Activated CD4-positive, alpha-beta T cell treated with anti-CD3 and anti-CD28 coated beads for 24 hours (primary cell): Measurements from ENCODE around the gene BEAN1.

Experiments
- DNase-seq, 2 donors: peaks; one replicate each; pipeline ENCODE4 v3.0.0-alpha.2; 2020; ENCODE audit warnings: low read depth in 2 of 2

BEAN1 gene

GRCh38 chr16:66521951-66522771 is 95.1 kb downstream of the BEAN1 start:
- peak; percentile 85 to 92 for DNase-seq

DNA sequence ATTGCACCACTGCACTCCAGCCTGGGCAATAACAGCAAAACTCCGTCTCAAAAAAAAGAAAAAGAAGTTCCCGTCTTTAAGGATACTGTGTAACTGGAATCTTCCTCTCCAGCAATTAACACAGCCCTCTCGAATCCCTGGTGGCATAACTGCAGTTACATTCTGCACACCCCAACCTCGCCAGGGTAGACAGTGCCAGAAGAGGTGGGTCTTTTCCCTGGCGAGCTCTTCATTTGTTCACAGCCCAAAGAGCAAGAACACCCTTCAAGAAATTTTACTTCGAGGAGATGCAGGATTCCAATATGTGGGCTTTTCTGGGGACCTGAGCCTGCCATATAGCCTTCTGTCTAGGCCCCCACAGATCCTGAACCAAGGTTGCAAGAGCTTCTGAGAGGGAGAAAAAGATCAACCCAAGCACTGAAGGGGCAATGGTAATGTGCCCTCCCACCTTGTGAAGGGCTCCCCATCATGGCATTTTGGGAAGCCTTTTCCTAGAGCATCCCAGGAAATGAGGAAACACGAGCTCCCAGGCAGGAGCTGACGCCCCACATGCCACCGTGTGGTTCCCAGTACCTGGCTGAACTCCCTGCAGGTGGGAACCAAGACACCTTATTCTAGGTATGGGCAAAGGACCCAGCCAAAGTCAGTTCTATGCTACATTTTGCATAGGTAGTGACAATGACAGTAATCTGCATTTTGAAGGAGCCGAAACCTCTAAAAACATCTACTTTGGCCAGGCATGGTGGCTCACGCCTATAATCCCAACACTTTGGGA is 95.9 kb downstream of the BEAN1 start:
- no peak for DNase-seq

DNA sequence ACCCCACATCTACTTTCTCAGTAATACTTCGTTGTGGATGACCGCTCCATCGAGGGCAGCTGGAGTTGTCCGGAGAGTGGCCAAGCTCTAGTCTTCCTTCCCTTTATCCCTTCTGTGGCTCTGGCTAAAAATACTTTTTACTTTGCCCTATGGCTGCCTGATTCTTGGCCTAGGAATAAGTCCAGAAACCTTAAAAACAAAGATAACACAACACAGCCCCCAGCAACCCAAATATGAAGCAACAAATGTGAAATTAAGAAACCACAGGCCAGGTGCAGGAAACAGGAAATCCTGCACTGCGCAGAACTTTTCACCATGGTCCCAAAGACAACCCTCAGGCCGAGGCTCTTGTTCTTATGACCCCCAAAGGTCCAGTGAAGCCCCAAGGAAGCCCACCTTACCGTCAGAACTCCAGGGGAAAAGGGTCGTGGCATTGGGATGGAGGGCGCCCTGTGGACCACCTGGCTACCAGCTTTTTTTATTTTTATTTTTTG is 96.8 kb downstream of the BEAN1 start:
- DNase-seq, result no peak

DNA sequence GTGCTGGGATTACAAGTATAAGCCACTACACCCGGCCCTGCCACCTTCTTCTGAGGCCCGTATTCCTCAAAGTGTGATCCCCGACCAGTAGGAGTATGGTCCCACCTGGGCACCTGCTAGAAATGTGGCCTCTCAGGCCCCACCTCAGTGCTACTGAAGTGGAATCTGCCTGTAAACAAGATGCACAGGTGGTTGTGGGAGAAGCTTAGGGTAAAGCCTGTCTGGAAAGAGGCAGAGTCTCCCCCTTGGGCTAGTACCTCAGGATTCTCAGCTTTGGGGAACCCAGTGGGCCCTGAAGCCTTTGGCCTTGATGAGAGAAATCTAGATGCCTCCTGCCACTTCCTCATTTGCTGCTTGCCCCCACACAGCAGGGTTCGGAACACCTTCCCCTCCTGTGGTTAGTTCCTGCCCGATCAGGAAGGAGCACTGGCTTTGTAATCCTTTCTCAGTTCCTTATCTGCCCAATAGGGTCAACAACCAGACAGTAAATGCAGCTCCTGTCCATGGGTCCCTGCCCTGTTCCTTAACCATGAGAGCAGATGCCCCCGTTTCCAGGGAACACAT is 97.6 kb downstream of the BEAN1 start:
- no peak for DNase-seq

- DNase-seq, result no peak
Measured at GRCh38 chr16:66525396-66526180, 98.5 kb downstream of the BEAN1 start.

DNA sequence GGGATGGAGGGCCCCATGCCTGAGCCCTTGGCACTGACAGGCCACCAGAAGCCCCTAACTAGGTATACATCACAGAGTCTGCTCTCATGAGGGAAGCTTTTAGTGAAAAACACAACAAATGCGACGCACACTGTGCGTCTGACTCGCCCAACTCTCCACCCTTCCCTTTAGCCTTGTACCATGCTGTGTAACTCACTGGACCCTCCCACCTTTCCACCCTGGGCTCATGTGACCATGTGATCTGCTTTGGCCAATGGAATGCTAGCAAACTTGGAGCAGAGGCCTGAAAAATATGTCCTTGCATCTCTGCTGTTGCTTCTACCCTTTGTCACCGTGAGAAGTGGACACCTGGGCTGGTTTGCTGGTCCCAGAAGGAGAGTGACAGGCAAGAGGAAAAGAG is 101.2 kb downstream of the BEAN1 start:
- DNase-seq, result no peak

GRCh38 chr16:66529475-66529874 is 102.4 kb downstream of the BEAN1 start:
- no peak for DNase-seq
